Fibroblast of lung (primary cell): ENCODE measurements around the gene RTP2.

Source experiments
- CTCF ChIP-seq, 2 donors: IDR thresholded peaks in 1 of 2; conservative IDR thresholded peaks in 1 of 2; 1 replicate in 1 of 2; 2 replicates in 1 of 2; pipeline ENCODE4 v1.5.1; 2011 to 2012; ENCODE audit warnings: low read length in 2 of 2, control low read depth in 1 of 2, inconsistent platforms in 1 of 2, low read depth in 1 of 2, mild to moderate bottlenecking in 1 of 2
- EZH2 ChIP-seq: IDR thresholded peaks from 2 replicates; pipeline ENCODE4 v1.5.1; 2012; ENCODE audit warnings: low read length, control low read depth, mild to moderate bottlenecking; ENCODE audit errors: missing control alignments

- TF ChIP-seq CTCF (conservative IDR thresholded peaks at IDR 0.05 in 1 of 2, IDR thresholded peaks at IDR 0.05 in 1 of 2; ENCODE audit: low read depth in 1 of 2, low read length in 2 of 2) = no peak
- TF ChIP-seq EZH2 = no peak
These were observed at the start of gene RTP2 for GRCh38 chr3:187702507-187703033.
